ENCODE results near the gene IQGAP2. TPM values are rescaled to one million over a fixed set of nuclear protein-coding genes. Genes with fewer than 3 reads are reported as not detected.
"Not testable (repeated sequence)": the region's sequence is repeated elsewhere in the genome, so short reads cannot be mapped to it uniquely, and the experiment has no call there.

The IQGAP2 gene
- total RNA-seq, 1 experiment from 2014 or later, result 83.2 TPM

DNA sequence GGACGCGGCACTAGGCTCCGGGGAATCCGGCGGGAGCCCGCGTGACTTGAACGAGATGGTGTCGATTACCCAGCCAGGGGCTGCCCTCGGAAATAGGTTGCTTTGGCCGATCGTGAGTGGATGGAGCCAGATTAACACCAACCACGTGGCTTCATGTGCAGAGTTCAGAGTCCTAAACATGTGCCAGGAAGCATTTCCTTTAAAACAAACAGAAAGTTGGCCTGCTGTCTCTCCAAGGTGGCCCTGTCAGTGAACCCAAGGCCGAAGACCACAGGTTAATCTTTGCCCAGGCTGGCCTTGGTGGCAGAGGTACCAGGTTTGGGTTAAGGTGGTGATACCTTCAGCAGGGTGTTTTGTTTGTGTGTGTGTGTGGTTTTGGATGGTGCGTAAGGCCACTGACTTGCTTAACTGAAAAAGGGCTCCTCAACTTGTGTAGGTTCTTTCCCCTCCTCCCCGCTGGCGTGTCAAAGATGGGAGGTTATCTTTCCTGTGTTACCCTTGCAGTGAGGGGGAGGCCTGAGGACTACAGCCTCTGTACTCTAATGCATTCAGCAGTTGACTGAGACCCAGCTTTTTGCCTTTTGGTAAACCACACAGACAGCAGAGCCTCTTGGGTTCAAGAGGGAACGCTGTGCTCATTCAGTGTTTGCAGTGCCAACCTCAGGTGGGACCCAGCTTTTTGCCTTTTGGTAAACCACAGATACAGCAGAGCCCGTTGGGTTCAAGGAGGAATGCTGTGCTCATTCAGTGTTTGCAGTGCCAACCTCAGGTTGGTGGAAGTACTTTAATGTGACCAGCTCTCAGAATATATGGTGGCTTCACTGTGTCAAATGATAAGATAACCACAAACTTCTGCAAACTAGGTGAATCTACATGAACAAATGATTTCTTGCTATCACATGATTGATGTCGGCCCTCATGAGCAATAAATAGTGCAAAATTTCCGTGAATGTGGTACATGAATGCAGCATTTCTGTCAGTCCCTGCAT is 1.4 kb downstream of the IQGAP2 start:
- DNase-seq (ENCODE audit: low spot score), result peak; percentile 30
- in situ Hi-C loops (cut with HindIII; ENCODE audit: low sequenced_read_pairs), result no loop called here

DNA sequence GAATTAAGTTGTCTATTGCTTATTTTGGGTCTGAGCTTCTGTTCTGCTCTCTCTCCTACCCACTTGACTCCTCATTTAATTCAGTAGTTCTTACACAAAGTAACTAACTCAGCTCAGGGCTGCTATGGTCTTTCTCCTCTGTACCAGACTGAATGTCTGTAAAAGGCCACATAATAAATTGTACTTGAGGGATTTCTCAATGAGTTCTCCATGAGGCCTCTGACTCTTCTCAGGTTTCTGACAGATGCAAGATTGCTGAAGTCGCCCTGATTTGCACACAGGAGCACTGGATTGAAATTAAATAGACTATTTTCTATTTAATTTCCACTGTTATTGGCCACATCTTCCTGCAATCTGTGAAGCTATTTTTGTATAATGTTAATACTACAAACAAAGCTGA is 2.9 kb downstream of the IQGAP2 start:
- in situ Hi-C loops (cut with HindIII; ENCODE audit: low sequenced_read_pairs), result no loop called here
- DNase-seq (ENCODE audit: low spot score), result no peak

DNA sequence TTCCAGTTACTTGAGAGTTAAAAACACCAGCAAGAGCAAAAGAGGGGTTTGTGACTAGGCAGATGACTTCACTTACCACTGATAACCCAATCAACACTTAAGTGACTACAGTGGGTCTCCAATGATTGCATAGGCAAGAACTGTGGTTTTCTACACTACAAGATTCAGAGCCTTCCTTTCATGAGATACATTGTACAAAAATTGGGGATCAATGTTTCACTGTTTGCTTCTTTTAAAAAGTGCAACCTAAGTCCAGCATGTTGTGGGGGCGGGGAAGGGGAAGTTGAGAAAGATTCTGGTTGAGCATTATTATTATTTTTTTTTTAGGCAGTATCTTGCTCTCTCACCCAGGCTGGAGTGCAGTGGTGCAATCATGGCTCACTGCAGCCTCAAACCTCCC is 3.6 kb downstream of the IQGAP2 start:
- in situ Hi-C loops (cut with HindIII; ENCODE audit: low sequenced_read_pairs), result no loop called here
- DNase-seq (ENCODE audit: low spot score), result no peak

DNA sequence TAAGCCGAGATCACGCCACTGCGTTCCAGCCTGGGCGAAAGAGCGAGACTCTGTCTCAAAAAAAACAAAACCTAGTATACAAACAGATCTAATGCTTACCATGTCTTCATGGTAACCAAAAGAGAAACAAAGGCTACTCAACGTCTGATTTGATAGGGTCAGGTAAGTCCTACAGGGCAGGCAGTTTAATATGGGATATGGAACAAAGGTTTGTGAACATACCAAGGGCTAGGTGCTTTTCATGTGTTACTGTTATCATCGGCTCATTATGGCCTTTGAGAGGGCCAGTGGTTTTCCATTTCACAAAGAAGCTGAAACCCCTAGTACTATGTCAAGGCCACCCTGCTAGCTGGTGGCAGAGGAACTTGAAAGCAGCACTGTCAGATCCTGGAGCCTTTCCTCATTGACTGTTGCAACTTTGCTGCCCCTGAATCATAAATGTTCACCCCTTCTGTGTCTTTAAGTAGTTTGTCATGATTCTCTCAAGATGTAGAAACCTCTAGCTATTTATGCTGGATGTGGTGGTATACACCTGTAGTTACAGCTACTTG is 5.1 kb downstream of the IQGAP2 start:
- no peak for DNase-seq (ENCODE audit: low spot score)
- in situ Hi-C loops (cut with HindIII; ENCODE audit: low sequenced_read_pairs), result no loop called here

DNA sequence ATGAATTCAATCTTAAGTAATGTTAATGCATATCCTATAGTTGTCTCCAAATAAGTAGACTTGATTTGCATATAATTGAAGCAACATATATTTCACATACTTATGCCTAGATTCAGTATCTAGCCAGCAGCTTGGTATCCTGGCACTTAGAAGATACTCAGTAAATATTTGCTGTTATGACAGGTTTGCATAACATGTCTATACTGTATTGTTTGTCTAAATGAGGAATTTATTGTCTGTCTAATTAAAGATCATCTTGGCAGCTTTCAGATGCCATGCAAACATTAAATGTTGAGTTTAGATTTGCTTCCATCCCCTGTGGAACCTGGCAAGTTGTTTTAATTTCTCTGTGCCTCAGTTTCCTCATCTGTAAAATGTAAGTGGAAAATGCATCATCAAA is 9.4 kb downstream of the IQGAP2 start:
- in situ Hi-C loops (cut with HindIII; ENCODE audit: low sequenced_read_pairs), result no loop called here
- DNase-seq (ENCODE audit: low spot score), result no peak

DNA sequence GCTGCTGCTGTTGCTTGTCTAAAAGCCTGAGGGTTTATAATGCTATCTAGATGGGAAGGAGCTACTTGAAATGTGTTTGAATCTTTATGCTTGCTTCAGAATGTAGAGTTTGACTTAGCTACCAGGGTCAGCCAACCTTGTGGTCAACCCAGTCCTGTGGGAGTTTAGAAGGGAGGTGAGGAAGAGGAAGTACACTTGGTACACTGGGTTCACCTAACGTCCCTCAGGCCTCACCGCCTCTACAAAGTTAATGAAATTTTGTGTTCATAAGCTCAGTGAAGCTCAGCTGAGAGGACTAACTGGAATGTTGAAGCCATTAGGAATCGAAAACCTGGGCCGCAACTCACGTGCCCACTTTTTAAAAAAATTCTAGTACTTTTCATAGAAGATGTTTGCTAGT is 10.7 kb downstream of the IQGAP2 start:
- in situ Hi-C loops (cut with HindIII; ENCODE audit: low sequenced_read_pairs), result no loop called here

DNA sequence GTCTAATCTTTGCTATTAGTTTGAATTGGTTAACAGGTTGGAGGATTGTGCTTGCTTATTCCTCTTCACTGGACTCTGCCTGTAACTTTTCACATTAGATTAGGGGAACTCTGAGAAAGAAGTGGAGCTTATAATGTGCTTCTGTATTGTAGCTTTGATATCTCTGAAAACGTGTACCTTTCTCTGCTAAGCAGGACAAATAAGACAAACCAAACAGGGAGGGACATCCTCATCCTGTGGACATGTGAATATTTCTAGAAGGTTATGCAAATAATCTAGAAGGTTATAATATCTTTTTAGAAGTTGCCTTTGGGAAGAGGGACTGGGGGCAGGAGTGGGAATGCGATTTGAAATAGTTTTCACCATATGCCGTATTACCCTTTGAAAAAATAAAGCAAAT is 11.7 kb downstream of the IQGAP2 start:
- in situ Hi-C loops (cut with HindIII; ENCODE audit: low sequenced_read_pairs), result no loop called here
- no peak for DNase-seq (ENCODE audit: low spot score)

More for the DNA sequence above, 10.7 kb downstream of the IQGAP2 start:
- no peak for DNase-seq (ENCODE audit: low spot score)

DNA sequence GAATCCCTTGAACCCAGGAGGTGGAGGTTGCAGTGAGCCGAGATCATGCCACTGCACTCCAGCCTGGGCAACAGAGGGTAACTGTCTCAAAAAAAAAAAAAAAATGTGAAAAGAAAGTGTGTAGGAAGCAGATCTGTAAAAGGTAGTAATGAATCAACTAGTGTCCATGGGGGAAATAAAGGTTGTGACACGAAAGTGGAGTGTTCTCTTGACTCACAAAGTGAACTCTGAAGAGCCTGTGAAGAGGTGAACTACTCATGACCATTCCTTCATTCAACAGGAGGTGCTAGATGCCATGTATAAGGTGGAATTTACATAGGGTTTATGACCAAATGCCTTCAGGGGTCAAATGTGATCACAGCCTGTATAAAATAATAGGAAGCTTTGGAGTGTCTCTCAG is 12.8 kb downstream of the IQGAP2 start:
- no peak for DNase-seq (ENCODE audit: low spot score)
- in situ Hi-C loops (cut with HindIII; ENCODE audit: low sequenced_read_pairs), result no loop called here

DNA sequence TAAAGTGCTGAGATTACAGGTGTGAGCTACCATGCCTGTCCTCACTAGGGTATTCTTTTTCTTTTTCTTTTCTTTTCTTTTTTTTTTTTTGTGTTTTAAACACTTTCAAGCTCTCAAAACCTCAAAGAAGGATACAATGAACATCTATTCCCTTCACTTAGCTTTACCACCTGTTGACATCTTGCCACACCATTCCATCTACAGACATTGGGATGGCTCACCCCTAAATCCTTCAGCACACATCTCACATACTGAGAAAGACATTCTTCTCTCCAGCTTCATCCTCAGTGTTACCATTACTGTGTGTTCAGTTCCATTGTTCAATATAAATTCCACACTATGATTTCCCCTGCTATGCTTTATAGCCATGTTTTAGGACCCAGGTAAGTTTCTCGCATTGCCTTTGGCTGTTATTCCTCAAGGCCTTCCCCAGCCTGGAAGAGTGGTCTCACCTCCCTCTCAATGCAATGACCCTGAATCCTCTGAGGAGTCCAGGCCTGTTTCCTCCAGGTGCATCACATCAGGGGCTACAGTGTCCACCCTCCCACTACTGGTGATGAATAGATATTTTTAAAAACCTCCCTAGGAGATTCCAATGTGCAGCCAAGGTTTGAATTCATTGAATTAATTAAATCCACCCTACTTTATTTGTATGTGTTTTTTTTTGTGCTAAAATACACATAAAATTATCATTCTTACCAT is 16.7 kb downstream of the IQGAP2 start:
- DNase-seq (ENCODE audit: low spot score), result no peak
- in situ Hi-C loops (cut with HindIII; ENCODE audit: low sequenced_read_pairs), result no loop called here

DNA sequence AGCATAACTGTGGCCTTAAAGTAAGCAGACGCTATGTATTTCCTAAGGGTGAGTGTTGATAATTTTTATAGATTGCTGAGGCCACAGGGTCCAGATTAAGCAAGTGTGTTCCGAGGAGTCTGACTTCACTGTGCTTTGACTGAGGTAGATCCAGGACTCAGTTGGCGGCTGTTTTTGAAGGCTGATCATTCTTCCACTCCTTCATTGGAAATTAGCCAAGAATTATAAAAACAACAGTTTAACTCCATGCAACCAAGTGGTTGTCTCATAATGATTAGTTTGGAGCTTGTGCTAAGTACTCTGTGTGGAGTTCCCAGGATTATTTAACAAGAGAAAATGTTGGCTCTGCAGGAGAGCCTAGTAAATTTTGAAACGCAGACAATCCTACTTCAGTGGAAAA is 19.1 kb downstream of the IQGAP2 start:
- in situ Hi-C loops (cut with HindIII; ENCODE audit: low sequenced_read_pairs), result no loop called here
- no peak for DNase-seq (ENCODE audit: low spot score)

DNA sequence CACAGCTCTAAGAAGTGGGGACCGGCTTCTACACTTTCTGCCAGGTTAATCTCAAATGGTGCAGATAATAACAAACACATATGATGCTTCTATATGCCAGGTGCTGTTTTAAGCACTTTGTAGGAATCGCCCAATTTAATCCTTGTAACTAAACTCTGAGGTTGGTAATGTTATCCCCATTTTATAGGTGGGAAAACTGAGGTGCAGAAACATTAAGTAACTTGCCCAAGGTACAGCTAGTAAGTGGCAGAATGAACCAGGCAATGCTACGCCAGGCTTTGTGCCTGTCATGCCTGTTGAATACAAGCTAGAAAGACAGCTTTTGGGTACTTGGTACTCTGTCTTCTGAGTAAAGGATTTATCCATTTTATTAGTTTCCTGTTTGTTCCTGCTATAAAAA is 19.7 kb downstream of the IQGAP2 start:
- DNase-seq (ENCODE audit: low spot score), result peak; percentile 21
- in situ Hi-C loops (cut with HindIII; ENCODE audit: low sequenced_read_pairs), result no loop called here

DNA sequence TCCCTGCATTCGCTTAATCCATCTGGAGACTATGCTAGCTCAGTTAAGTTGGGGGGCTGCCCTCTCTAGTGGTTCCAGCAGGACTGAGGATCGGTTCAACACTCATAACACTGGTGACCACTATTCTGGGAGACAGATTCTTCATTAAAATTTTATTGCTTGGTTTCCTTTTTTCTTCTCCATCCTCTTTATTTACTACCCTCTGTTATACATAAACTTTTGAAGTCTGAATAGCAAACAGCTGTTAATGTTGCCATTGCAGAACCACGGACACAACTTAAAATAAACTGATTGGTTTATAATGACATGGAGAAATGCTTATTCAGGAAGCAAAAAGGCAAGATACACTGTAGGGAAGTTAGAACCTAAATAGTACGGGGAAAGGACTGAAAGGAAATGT is 22.1 kb downstream of the IQGAP2 start:
- no peak for DNase-seq (ENCODE audit: low spot score)
- in situ Hi-C loops (cut with HindIII; ENCODE audit: low sequenced_read_pairs), result no loop called here

DNA sequence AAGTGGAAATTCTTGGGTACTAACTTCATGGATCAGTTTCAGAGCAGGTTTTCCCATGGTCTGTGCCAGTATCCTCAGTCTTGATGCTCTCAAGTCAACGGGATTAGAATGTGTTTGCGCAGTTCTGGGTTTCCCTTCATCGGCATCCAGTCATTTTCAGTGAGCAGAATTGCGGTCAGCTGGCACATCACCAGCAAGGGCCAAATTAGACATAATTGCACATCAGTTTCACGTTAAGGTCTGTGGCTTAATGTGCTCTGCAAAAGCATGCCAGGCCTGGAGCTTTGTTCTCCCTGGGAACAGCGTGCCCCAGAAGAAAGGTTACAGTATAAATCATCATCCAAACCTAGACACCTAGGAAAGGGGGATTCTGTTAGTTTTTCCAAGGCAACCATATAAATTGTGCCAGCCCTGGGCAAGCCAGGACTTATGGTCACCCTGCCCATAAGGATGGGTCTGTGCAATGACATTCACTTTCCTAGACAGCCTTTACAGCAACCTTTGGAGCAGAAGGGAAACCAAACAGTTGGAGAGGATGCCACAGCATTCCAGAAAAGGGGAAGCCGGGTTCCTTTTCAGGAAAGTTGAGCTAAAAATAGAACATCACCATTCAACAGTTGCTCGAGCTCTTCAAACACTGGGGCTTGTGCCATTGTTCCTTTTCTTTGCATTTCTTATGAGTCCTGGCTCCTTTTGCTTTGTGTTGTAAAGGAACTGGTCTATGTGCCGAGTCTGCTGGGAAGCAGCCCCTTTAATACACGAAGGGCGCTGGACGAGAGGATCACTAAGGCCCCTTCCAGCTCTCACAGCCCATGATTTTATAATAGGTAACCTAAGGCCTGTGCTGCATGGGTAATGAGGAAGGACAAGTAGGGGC is 23.1 kb downstream of the IQGAP2 start:
- DNase-seq (ENCODE audit: low spot score), result peak; percentile 7
- in situ Hi-C loops (cut with HindIII; ENCODE audit: low sequenced_read_pairs), result no loop called here

DNA sequence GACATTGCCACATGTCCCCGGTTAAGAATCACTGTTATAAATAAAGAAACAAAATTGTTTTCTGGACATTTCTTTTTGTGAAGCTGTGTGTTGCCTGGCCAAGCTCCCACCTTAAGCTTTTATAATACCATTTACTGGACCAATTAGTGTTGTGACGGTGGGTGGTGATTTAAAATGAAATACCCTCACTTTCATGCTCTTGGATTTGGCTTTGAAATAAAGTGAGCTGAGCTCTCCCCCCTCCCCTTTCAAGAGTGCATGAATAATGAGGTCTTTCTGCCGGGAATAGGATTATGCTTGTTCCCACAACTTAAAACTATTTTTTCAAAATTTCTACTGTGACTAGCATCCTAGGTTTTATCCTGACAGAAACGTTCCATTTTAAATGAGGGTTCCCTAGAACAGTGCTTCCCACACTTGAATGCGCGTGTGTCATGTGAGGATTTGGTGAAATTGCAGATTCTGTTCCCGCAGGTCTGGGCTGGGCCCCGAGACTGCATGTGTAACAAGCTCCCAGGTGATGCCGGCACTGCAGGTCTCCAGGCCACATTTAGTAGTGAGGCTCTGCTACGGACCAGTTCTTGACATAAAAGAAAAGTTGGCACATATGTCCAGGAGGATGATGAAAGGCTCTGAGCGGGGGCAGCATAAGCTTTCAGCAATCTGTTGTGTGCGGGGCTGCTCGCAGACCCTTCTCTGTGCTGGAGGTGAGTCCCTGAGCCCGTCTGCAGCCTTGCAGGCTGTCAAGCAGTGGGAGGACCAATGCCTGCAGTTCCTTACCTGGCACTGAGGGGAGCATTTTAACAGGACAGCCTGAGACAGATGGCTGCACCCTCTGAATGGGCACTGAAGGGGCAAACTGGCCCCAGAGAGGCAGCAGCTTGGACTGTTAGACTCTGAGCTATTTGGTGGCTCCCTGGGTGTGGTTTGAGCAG is 24.4 kb downstream of the IQGAP2 start:
- in situ Hi-C loops (cut with HindIII; ENCODE audit: low sequenced_read_pairs), result no loop called here
- peak; percentile 89 for DNase-seq (ENCODE audit: low spot score)

DNA sequence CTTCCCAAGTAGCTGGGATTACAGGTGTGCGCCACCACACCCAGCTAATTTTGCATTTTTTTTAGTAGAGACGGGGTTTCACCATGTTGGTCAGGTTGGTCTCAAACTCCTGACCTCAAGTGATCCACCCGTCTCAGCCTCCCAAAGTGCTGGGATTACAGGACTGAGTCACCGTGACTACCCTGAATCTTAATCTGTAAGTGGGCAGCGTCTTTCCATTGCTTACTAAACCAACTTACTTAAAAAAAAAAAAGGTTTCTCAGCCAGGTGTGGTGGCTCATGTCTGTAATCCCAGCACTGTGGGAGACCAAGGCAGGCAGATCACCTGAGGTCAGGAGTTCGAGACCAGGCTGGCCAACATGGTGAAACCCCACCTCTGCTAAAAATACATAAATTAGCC is 25.5 kb downstream of the IQGAP2 start:
- DNase-seq (ENCODE audit: low spot score); in situ Hi-C loops (cut with HindIII; ENCODE audit: low sequenced_read_pairs): not testable (repeated sequence)

DNA sequence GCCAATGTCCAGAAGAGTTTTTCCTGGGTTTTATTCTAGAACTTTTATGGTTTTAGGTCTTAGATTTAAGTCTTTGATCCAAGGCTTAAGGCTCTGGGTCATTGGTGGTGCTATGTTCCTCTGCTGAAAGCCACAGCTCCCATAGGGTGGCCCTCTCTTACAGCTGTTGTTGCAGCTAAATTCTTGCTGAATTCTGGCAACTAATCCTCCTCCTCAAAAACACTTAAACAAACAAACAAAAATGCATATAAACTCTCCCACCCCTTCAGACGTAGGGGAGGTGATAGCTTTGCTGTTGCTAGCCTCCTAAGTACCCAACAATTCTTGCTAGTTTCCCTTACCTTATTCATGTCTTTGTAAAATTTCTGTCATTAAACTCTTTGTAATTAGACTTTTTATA is 30.2 kb downstream of the IQGAP2 start:
- DNase-seq (ENCODE audit: low spot score), result no peak
- in situ Hi-C loops (cut with HindIII; ENCODE audit: low sequenced_read_pairs), result no loop called here

DNA sequence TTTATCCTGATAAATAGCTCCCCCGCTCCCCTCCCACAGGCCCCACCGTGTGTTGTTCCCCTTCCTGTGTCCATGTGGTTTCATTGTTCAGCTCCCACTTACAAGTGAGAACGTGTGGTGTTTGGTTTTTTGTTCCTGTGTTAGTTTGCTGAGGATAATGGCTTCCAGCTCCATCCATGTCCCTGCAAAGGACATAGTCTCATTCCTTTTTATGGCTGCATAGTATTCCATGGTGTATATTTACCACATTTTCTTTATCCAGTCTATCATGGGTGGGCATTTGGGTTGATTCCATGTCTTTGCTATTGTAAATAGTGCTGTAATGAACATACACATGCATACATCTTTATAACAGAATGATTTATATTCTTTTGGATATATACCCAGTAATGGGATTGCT is 34.4 kb downstream of the IQGAP2 start:
- in situ Hi-C loops (cut with HindIII; ENCODE audit: low sequenced_read_pairs); DNase-seq (ENCODE audit: low spot score): not testable (repeated sequence)

DNA sequence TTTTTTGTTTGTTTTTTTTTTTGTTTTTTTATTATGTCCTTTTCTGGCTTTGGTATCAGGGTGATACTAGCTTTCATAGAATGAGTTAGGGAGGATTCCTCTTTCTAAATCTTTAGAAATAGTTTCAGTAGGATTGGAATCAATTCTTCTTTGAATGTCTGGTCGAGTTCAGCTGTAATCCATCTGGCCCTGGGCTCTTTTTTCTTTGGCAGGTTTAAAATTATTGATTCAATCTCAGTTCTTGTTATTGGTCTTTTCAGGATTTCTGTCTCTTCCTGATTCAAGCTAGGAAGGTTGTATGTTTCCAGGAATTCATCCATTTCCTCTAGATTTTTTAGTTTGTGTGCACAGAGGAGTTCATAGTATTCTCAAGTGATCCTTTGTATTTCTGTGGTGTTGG is 34.9 kb downstream of the IQGAP2 start:
- in situ Hi-C loops (cut with HindIII; ENCODE audit: low sequenced_read_pairs), result no loop called here
- no peak for DNase-seq (ENCODE audit: low spot score)

Measured in G401 (cell line).